ENCODE data around the gene MAPK8IP2.

MAPK8IP2 gene

DNA sequence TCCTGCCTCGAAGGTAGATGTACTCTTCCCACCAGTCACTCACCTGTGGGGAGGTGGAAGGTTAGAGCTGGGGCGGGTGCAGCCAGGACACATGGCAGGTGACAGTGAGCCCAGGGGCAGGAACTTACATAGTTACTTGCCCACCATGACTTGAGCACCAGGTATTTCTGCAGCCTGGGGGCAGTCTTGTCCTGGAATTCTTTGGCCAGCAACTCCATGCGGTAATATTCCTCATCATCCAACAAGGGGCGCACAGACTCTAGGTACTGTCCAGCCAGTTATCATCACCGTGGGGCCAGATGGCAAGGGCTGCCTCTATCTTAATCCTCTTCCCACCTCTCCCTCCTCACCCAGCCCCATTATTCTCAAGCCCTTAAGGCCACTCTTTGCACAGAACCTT, 24.5 kb upstream of the MAPK8IP2 start:
- TF ChIP-seq, protein P1, sequence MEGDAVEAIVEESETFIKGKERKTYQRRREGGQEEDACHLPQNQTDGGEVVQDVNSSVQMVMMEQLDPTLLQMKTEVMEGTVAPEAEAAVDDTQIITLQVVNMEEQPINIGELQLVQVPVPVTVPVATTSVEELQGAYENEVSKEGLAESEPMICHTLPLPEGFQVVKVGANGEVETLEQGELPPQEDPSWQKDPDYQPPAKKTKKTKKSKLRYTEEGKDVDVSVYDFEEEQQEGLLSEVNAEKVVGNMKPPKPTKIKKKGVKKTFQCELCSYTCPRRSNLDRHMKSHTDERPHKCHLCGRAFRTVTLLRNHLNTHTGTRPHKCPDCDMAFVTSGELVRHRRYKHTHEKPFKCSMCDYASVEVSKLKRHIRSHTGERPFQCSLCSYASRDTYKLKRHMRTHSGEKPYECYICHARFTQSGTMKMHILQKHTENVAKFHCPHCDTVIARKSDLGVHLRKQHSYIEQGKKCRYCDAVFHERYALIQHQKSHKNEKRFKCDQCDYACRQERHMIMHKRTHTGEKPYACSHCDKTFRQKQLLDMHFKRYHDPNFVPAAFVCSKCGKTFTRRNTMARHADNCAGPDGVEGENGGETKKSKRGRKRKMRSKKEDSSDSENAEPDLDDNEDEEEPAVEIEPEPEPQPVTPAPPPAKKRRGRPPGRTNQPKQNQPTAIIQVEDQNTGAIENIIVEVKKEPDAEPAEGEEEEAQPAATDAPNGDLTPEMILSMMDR (tag by site-specific recombination; IDR thresholded peaks at IDR 0.05), result peak; percentile 90
- TF ChIP-seq ZNF654 (tag by site-specific recombination; IDR thresholded peaks at IDR 0.05; ENCODE audit: low read depth), result peak; percentile 51
- no peak for TF ChIP-seq ZNF521 (tag by site-specific recombination; IDR thresholded peaks at IDR 0.05)
- TF ChIP-seq ZNF24 (tag by site-specific recombination; IDR thresholded peaks at IDR 0.05), result no peak

DNA sequence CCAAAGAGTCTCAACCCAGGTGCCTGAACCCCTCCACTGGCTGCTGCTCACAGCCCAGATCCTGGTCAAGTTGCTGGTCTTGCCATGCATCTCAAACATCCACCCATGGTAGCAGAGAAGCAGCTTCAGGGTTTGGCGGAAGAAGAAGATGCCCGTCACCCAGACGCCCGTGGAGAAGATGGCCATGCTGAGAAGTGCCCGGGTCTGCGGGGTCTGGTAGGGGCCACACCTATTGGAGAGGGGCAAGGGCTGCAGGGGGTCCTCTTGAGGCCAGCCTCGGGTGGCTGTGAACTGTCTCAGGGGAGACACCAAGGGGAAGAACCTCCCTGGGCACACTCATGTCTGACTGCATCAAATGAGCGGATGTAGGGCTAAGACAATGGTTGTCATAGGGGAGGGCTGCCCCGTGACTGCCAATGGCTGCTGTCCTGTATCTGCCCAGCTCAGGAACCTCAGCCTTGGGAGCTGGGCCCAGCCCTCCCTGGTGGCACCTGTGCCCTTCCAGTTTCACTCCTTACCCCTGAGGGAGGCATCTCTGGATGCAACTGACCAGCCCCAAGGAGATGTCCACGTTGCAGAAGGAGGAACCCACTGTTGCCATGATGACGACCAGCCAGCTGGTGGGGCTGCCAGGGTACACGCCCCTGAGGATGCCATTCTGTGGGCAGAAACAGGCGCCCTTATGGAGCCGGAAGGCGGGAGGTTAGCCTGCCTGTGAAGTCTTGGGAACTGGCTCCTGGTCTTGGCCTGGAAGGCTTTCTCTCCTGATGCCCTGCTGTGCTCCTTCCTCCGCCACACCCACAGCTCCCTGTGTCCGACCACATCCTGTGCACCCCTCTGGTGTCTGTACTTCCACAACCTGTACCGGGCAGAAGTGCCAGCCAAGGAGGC, 23.5 kb upstream of the MAPK8IP2 start:
- Histone ChIP-seq H3K4me1 (ENCODE audit: control insufficient read depth, insufficient read depth, low read length) (peaks cover 3% of the 10 kb centered on the region; the same call in 1 of the 2 replicates), H3K4me3 (ENCODE audit: low read depth, low read length) (no peak overlapping the region), H3K9me3 (ENCODE audit: control insufficient read depth, insufficient read depth, low read depth, low read length) (no peaks in the 10 kb centered on the region), H3K36me3 (ENCODE audit: control insufficient read depth in 2 of 2, insufficient read depth in 1 of 2, low read length in 2 of 2) (peaks cover 48 to 88% of the 10 kb centered on the region in 2 experiments), H3K27ac (ENCODE audit: extremely low read depth, low read depth, low read length) (no peak overlapping the region)
- peak; percentile 40 for TF ChIP-seq ZIC2 (tag by site-specific recombination; IDR thresholded peaks at IDR 0.05)
- no peak for TF ChIP-seq ZNF658 (tag by site-specific recombination; IDR thresholded peaks at IDR 0.05)
- ChIA-PET CTCF (interaction anchor here (0.6 to 3.1 kb wide), 9 partner anchors 13 to 118 kb away, joined by 3 to 35 read pairs (median 4); partner anchors contain the start of genes SCO2 and SYCE3), POLR2A (interaction anchor here (2.1 to 3.3 kb wide), 2 partner anchors 11 to 14 kb away, joined by 13 read pairs; partner anchors contain the start of gene SYCE3)

More for the DNA sequence above, 24.5 kb upstream of the MAPK8IP2 start:
- H3K4me1 ChIP-seq (ENCODE audit: control insufficient read depth, insufficient read depth, low read length), result no peaks in the 10 kb centered on the region
- H3K36me3 ChIP-seq (ENCODE audit: control insufficient read depth in 2 of 2, insufficient read depth in 1 of 2, low read length in 2 of 2), result peaks cover 54 to 91% of the 10 kb centered on the region in 2 experiments
- POLR2A ChIA-PET, result interaction anchor here (1.5 to 3.3 kb wide), 3 partner anchors 10 to 37 kb away, joined by 4 to 13 read pairs (median 13); partner anchors contain the start of gene SYCE3
- no peak overlapping the region for H3K27ac ChIP-seq (ENCODE audit: extremely low read depth, low read depth, low read length)
- no peaks in the 10 kb centered on the region for H3K9me3 ChIP-seq (ENCODE audit: control insufficient read depth, insufficient read depth, low read depth, low read length)
- H3K4me3 ChIP-seq (ENCODE audit: low read depth, low read length), result no peak overlapping the region
- CTCF ChIA-PET, result interaction anchor here (0.5 to 3.1 kb wide), 9 partner anchors 12 to 119 kb away, joined by 3 to 35 read pairs (median 4); partner anchors contain the start of genes SCO2 and SYCE3

DNA sequence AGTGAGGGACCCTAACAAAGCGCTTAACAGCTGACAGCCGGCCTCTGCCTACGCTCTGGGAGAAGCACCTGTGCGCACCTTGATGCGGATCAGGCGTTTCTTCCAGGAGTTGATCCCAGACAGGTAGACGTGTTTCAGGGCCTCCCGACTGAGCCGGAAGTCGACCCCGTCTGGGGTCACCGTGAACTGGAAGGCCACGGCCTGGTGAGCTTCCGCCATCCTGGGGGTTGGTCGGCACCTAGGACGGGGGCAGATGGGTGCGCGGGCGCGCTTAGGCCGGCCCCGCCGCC, 23.0 kb upstream of the MAPK8IP2 start:
- Histone ChIP-seq H3K9me3 (ENCODE audit: control insufficient read depth, insufficient read depth, low read depth, low read length) (no peaks in the 10 kb centered on the region), H3K4me3 (ENCODE audit: low read depth, low read length) (no peak overlapping the region), H3K36me3 (ENCODE audit: control insufficient read depth in 2 of 2, insufficient read depth in 1 of 2, low read length in 2 of 2) (peaks cover 42 to 82% of the 10 kb centered on the region in 2 experiments), H3K27ac (ENCODE audit: extremely low read depth, low read depth, low read length) (no peak overlapping the region), H3K4me1 (ENCODE audit: control insufficient read depth, insufficient read depth, low read length) (peaks cover 3% of the 10 kb centered on the region; the same call in 1 of the 2 replicates)
- CTCF ChIA-PET, result interaction anchor here (0.8 to 2.3 kb wide), 2 partner anchors 14 to 113 kb away, joined by 3 to 12 read pairs; partner anchors contain the start of gene SYCE3
- TF ChIP-seq ZNF184 (tag by site-specific recombination; IDR thresholded peaks at IDR 0.05) (no peak), ZBTB20 (tag by site-specific recombination; IDR thresholded peaks at IDR 0.05) (no peak), HOXD13 (CRISPR knock-in tag; IDR thresholded peaks at IDR 0.05; ENCODE audit: borderline replicate concordance) (no peak), ZNF202 (tag by site-specific recombination; IDR thresholded peaks at IDR 0.05; ENCODE audit: borderline replicate concordance) (no peak), ZNF701 (tag by site-specific recombination; IDR thresholded peaks at IDR 0.05) (no peak), BCL11B (tag by site-specific recombination; IDR thresholded peaks at IDR 0.05; ENCODE audit: low read depth) (no peak), ZNF510 (tag by site-specific recombination; IDR thresholded peaks at IDR 0.05; ENCODE audit: insufficient replicate concordance) (no peak), ZNF48 (tag by site-specific recombination; IDR thresholded peaks at IDR 0.05) (no peak), ZNF133 (tag by site-specific recombination; IDR thresholded peaks at IDR 0.05) (no peak), FEZF1 (tag by site-specific recombination; IDR thresholded peaks at IDR 0.05) (no peak), ZNF621 (tag by site-specific recombination; IDR thresholded peaks at IDR 0.05) (no peak), ZFHX2 (tag by site-specific recombination; conservative IDR thresholded peaks at IDR 0.05) (no peak)
- TF ChIP-seq, protein P2, sequence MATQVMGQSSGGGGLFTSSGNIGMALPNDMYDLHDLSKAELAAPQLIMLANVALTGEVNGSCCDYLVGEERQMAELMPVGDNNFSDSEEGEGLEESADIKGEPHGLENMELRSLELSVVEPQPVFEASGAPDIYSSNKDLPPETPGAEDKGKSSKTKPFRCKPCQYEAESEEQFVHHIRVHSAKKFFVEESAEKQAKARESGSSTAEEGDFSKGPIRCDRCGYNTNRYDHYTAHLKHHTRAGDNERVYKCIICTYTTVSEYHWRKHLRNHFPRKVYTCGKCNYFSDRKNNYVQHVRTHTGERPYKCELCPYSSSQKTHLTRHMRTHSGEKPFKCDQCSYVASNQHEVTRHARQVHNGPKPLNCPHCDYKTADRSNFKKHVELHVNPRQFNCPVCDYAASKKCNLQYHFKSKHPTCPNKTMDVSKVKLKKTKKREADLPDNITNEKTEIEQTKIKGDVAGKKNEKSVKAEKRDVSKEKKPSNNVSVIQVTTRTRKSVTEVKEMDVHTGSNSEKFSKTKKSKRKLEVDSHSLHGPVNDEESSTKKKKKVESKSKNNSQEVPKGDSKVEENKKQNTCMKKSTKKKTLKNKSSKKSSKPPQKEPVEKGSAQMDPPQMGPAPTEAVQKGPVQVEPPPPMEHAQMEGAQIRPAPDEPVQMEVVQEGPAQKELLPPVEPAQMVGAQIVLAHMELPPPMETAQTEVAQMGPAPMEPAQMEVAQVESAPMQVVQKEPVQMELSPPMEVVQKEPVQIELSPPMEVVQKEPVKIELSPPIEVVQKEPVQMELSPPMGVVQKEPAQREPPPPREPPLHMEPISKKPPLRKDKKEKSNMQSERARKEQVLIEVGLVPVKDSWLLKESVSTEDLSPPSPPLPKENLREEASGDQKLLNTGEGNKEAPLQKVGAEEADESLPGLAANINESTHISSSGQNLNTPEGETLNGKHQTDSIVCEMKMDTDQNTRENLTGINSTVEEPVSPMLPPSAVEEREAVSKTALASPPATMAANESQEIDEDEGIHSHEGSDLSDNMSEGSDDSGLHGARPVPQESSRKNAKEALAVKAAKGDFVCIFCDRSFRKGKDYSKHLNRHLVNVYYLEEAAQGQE (tag by site-specific recombination; IDR thresholded peaks at IDR 0.05), result no peak
- TF ChIP-seq, protein P3, sequence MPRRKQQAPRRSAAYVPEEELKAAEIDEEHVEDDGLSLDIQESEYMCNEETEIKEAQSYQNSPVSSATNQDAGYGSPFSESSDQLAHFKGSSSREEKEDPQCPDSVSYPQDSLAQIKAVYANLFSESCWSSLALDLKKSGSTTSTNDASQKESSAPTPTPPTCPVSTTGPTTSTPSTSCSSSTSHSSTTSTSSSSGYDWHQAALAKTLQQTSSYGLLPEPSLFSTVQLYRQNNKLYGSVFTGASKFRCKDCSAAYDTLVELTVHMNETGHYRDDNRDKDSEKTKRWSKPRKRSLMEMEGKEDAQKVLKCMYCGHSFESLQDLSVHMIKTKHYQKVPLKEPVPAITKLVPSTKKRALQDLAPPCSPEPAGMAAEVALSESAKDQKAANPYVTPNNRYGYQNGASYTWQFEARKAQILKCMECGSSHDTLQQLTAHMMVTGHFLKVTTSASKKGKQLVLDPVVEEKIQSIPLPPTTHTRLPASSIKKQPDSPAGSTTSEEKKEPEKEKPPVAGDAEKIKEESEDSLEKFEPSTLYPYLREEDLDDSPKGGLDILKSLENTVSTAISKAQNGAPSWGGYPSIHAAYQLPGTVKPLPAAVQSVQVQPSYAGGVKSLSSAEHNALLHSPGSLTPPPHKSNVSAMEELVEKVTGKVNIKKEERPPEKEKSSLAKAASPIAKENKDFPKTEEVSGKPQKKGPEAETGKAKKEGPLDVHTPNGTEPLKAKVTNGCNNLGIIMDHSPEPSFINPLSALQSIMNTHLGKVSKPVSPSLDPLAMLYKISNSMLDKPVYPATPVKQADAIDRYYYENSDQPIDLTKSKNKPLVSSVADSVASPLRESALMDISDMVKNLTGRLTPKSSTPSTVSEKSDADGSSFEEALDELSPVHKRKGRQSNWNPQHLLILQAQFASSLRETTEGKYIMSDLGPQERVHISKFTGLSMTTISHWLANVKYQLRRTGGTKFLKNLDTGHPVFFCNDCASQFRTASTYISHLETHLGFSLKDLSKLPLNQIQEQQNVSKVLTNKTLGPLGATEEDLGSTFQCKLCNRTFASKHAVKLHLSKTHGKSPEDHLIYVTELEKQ (tag by site-specific recombination; IDR thresholded peaks at IDR 0.05; ENCODE audit: borderline replicate concordance), result no peak
- POLR2A ChIA-PET, result interaction anchor here (1.6 to 3.3 kb wide), 2 partner anchors 14 to 52 kb away, joined by 4 to 13 read pairs; partner anchors contain the start of genes SCO2 and SYCE3
